Testis (tissue), 3 donors: ENCODE data around the gene MMP15. TPM values are rescaled to one million over a fixed set of nuclear protein-coding genes. Genes with fewer than 3 reads are reported as not detected.

Experiments used
- DNase-seq: peaks from one replicate; pipeline ENCODE4 v3.0.0-alpha.2; 2019
- H3K27ac ChIP-seq, 2 donors: fragments of 200-600 bp; sonication (generic); one replicate each; pipeline ENCODE4 v1.5.1; 2019
- H3K27me3 ChIP-seq: fragments of 200-600 bp; sonication (generic); one replicate; pipeline ENCODE4 v1.5.1; 2019
- H3K36me3 ChIP-seq: fragments of 200-600 bp; sonication (generic); one replicate; pipeline ENCODE4 v1.5.1; 2017; ENCODE audit warnings: low read depth; ENCODE audit errors: missing control alignments
- H3K4me1 ChIP-seq: fragments of 200-600 bp; sonication (generic); one replicate; pipeline ENCODE4 v1.5.1; 2019
- H3K4me3 ChIP-seq, 2 donors: fragments of 200-600 bp; sonication (generic); one replicate each; pipeline ENCODE4 v1.5.1; 2017 to 2019
- H3K9me3 ChIP-seq: fragments of 200-600 bp; sonication (generic); one replicate; pipeline ENCODE4 v1.5.1; 2017
- POLR2A ChIP-seq: fragments of 450-650 bp; IDR thresholded peaks from one replicate; pipeline ENCODE4 v1.6.1; 2017; ENCODE audit warnings: antibody characterized with exemption, mild to moderate bottlenecking, moderate library complexity
- WGBS, 2 donors: methylation state at CpG; one replicate each; pipeline ENCODE4 v1.1.5; 2018; 5-methylcytosine and 5-hydroxymethylcytosine counted together
- intact Hi-C: fragments of 100-400 bp; cut with DNase I; formaldehyde crosslinking; loops from one replicate; pipeline ENCODE4 v1.15.1; 2023; ENCODE audit warnings: low total_unique reads
- polyA plus RNA-seq: library from polyadenylated mRNA; stranded (reverse); fragments of 350-450 nt; fragmentation: Illumina TruSeq; extraction: RNeasy Lipid Tissue Mini Kit (QIAGEN cat#74804); gene quantifications from one replicate; pipeline ENCODE4 v1.2.3, GENCODE V29; 2014; ENCODE audit warnings: low read depth, low replicate concordance; ENCODE audit not compliant: insufficient read depth
- total RNA-seq, 2 donors: library from RNA; depleted of rRNA; stranded (reverse); fragments of >200 nt; gene quantifications; one replicate each; pipeline ENCODE4 v1.2.3, GENCODE V29; 2016
- TF ChIP-seq, protein P1 (sequence below), 3 experiments: fragments of 450-650 bp in 2 of 3; fragments of 200-600 bp in 1 of 3; sonication (generic) in 1 of 3; IDR thresholded peaks; one replicate each; pipeline ENCODE4 v1.5.1; 2016 to 2019; ENCODE audit warnings: antibody characterized with exemption in 3 of 3, mild to moderate bottlenecking in 2 of 3, moderate library complexity in 1 of 3

Gene MMP15
- total and polyA plus RNA-seq, 3 donors from 2014 or later: 80.6 to 300 (median 194) TPM

DNA sequence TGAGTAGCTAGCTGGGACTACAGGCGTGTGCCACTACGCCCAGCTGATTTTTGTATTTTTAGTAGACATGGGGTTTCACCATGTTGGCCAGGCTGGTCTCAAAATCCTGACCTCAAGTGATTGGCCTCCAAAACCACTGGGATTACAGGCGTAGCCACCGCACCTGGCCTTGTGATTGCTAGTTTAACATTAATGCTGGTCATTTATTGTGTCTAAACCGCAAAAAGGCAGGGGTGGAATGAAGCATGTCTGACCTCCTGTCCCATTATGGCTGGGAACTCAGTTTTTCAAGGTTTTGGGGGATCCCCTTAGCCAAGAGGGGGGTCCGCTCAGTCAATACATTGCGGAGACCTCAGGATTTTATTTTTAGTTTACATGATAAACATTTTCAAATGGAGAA, 43.9 kb upstream of the MMP15 start:
- intact Hi-C loops: no loop called here
- no peak for TF ChIP-seq POLR2A
- TF ChIP-seq, protein P1, sequence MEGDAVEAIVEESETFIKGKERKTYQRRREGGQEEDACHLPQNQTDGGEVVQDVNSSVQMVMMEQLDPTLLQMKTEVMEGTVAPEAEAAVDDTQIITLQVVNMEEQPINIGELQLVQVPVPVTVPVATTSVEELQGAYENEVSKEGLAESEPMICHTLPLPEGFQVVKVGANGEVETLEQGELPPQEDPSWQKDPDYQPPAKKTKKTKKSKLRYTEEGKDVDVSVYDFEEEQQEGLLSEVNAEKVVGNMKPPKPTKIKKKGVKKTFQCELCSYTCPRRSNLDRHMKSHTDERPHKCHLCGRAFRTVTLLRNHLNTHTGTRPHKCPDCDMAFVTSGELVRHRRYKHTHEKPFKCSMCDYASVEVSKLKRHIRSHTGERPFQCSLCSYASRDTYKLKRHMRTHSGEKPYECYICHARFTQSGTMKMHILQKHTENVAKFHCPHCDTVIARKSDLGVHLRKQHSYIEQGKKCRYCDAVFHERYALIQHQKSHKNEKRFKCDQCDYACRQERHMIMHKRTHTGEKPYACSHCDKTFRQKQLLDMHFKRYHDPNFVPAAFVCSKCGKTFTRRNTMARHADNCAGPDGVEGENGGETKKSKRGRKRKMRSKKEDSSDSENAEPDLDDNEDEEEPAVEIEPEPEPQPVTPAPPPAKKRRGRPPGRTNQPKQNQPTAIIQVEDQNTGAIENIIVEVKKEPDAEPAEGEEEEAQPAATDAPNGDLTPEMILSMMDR (IDR thresholded peaks at IDR 0.05): no peak
- no peak for DNase-seq
- H3K27ac ChIP-seq: no peak overlapping the region
- H3K9me3 ChIP-seq: no peaks in the 10 kb centered on the region
- H3K36me3 ChIP-seq: no peaks in the 10 kb centered on the region
- H3K4me3 ChIP-seq: no peak overlapping the region
- WGBS, 2 donors: 88 to 95% methylated on average over 7 of the region's 7 CpGs
- H3K27me3 ChIP-seq: no peaks in the 10 kb centered on the region
- H3K4me1 ChIP-seq: peaks cover 4% of the 10 kb centered on the region

DNA sequence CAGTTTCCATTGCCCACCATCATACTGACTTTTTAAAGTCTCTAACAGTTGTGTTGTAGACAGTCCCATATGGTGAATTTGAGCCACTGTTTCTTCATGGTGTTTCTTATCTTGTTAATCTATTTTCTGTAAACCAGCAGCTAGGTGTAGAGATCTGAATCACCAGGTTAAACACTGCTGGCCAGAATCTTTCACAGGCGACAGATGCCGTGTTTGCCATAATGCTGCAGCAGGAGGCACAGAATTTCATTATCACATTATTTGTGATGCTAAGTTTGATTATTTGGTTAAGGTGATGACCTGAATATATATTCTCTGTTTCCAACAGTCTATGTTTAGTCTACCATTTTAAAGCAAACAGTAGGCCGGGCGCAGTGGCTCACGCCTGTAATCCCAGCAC, 43.2 kb upstream of the MMP15 start:
- TF ChIP-seq, protein P1 (IDR thresholded peaks at IDR 0.05): no peak
- no peak for TF ChIP-seq POLR2A
- no peak overlapping the region for H3K4me3 ChIP-seq
- no peaks in the 10 kb centered on the region for H3K36me3 ChIP-seq
- no peak overlapping the region for H3K27ac ChIP-seq
- no peaks in the 10 kb centered on the region for H3K9me3 ChIP-seq
- H3K27me3 ChIP-seq: no peaks in the 10 kb centered on the region
- DNase-seq: no peak
- 86 to 90% methylated on average over 5 of the region's 5 CpGs for WGBS, 2 donors
- H3K4me1 ChIP-seq: peaks cover 4% of the 10 kb centered on the region
- intact Hi-C loops: no loop called here

DNA sequence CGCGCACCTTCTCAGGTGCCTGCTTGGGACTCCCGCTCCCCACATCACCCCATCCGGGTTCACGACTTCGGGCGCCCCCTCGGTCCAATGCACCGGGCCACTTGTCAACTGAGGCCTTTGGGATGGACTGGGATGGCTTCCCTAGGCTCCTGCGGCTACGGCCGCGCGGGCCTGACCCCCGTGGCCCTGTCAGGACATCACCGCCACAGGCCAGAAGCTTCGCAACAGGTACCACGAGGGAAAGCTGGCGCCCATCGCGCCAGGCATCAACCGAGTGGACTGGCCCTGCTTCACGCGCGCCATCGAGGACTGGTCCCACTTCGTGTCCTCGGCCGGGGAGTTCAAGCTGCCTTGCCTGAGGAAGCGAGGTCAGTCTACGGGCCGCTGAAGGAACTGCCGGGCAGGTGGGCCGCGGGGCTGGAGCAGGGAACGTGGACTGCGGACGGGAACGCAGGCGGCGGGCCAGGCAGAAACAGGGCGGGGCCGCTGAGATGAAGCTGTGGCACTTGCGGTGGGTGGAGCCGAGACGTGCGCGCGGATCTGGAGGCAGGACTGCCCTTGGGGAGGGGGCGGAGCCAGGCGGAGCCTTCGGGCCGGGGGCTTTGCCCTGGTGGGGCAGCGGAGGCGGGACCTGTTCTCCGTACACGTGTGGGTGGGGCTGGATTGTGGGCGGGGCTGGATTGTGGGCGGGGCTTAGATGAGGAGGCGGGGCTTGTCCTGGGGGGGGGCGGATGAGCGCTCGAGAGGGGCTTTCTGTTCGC, 40.9 kb upstream of the MMP15 start:
- H3K4me1 ChIP-seq: peaks cover 4% of the 10 kb centered on the region
- peak overlapping the region; percentile 44 to 62 for H3K4me3 ChIP-seq
- DNase-seq: peak; percentile 90
- no peaks in the 10 kb centered on the region for H3K36me3 ChIP-seq
- 7 to 14% methylated on average over 32 to 64 of the region's 64 CpGs for WGBS, 2 donors
- H3K9me3 ChIP-seq: no peaks in the 10 kb centered on the region
- H3K27ac ChIP-seq: no peak overlapping the region
- intact Hi-C loops: no loop called here
- no peak for TF ChIP-seq POLR2A
- TF ChIP-seq, protein P1 (IDR thresholded peaks at IDR 0.05): no peak
- H3K27me3 ChIP-seq: no peaks in the 10 kb centered on the region

DNA sequence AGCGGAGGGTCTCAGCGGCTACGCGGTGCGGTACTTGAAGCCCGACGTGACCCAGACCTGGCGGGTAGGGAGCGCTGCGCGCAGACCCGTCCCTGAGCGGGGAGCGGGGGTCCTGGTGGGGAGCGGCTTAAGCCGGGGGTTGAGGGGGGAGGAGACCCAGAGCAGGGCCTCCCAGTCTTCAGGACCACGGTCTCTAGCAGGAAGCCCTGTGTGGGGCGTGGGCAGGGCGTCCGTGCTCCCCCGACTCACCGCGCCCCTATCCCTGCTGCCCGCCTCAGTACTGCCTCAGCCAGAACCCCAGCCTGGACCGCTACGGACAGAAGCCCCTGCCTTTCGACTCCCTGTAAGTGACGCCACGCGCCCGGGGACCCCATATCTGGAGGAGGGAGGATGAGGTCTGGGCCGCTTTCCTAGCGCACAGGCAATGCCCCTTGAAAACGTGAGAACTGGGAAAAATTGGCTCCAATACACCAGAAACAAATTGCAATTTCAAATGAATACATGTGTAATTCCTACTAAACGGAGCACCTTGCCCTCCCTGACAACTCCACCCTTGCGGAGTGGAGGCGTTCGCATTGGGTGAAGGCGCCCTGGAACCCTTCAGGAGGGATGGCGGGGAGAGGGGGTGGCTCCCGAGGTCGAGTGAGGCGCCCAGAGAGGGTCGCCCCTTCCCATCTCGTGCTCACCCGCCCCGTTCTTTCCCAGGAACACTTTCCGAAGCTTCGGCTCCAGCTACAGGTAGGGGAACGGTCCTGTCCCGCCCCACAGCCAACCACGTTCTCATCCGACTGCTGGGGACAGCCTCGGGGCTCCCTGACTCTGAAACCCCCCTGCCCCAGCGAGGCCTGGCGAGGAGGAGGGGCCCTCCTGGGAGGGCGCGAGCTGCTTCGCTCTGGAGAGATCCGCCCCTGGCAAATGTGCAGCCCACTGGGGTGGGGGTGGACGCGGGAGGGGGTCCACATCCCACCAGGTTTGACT, 40.1 kb upstream of the MMP15 start:
- H3K4me3 ChIP-seq: peak overlapping the region; percentile 44 to 62
- peaks cover 4% of the 10 kb centered on the region for H3K4me1 ChIP-seq
- intact Hi-C loops: no loop called here
- 21 to 31% methylated on average over 38 to 62 of the region's 62 CpGs for WGBS, 2 donors
- TF ChIP-seq, protein P1 (IDR thresholded peaks at IDR 0.05): no peak
- no peak for TF ChIP-seq POLR2A
- no peaks in the 10 kb centered on the region for H3K36me3 ChIP-seq
- no peaks in the 10 kb centered on the region for H3K9me3 ChIP-seq
- H3K27me3 ChIP-seq: no peaks in the 10 kb centered on the region
- H3K27ac ChIP-seq: no peak overlapping the region
- DNase-seq: no peak
